ENCODE data around the gene UBR3.

DNA sequence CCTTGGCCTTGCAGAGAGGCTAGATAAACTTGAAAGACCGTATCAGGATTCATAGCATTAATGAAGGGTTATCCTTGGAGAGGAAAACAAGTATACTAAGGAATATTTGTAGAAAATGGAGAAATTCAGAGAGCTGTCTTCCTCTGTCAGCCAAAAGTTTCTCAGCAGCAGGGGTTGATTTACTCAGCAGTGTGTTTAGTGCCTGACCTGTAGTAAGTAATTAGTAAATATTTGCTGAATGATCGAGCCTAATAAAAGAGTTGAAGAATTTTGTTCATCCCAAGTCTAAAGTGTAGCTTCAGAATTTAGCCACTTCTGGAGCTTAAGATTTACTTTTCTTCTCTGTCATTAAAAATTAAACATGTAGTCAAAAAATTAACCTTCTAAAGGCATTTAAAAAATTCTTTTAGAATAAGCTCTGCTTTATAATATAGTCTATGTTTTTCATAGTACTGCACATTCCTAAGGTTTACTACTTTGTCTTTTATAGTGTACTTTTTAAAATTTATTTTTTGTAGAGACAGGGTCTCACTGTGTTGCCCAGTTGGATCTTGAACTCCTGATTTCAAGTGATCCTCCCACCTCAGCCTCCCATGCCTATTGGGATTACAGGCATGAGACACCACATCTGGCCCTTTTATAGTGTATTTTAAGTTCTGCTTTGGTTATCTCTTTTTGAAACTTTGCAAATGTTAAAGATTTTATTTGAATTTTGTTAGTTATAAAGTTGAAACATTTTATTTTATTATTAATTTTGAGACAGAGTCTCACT, 212.3 kb downstream of the UBR3 start:
- TF ChIP-seq CTCF (IDR thresholded peaks at IDR 0.05): no peak
- TF ChIP-seq POLR2A (IDR thresholded peaks at IDR 0.05): no peak
